Liver (tissue), 9 donors: ENCODE results near the gene WTIP. TPM values are rescaled to one million over a fixed set of nuclear protein-coding genes. Genes with fewer than 3 reads are reported as not detected.

Source experiments
- DNase-seq: peaks from one replicate; pipeline ENCODE4 v3.0.0-alpha.2; 2017; ENCODE audit warnings: low spot score
- H3K27ac ChIP-seq, 2 donors: one replicate each; pipeline ENCODE4 v1.7.0; 2013; ENCODE audit warnings: inconsistent platforms in 2 of 2, low read length in 2 of 2, control low read depth in 1 of 2, low read depth in 1 of 2, mild to moderate bottlenecking in 1 of 2
- H3K27me3 ChIP-seq, 4 donors: one replicate each; pipeline versions ENCODE4 v1.6.1 to v1.7.0; 2013; ENCODE audit warnings: low read length in 3 of 4, inconsistent platforms in 1 of 4, mild to moderate bottlenecking in 1 of 4, moderate library complexity in 1 of 4; ENCODE audit not compliant: control insufficient read depth in 4 of 4, insufficient read depth in 4 of 4
- H3K36me3 ChIP-seq, 4 donors: one replicate each; pipeline versions ENCODE4 v1.6.1 to v1.7.0; 2013; ENCODE audit warnings: low read length in 3 of 4, mild to moderate bottlenecking in 3 of 4, low read depth in 1 of 4, moderate library complexity in 1 of 4; ENCODE audit not compliant: control insufficient read depth in 4 of 4, insufficient read depth in 3 of 4
- H3K4me1 ChIP-seq, 4 donors: one replicate each; pipeline versions ENCODE4 v1.6.1 to v1.7.0; 2013; ENCODE audit warnings: low read length in 3 of 4, mild to moderate bottlenecking in 3 of 4, moderate library complexity in 1 of 4; ENCODE audit not compliant: control insufficient read depth in 4 of 4, insufficient read depth in 4 of 4
- H3K4me3 ChIP-seq, 3 donors: one replicate each; pipeline versions ENCODE4 v1.6.1 to v1.7.0; 2013; ENCODE audit warnings: low read length in 3 of 3, control low read depth in 1 of 3, low read depth in 1 of 3, mild to moderate bottlenecking in 1 of 3
- H3K9ac ChIP-seq, 2 donors: one replicate each; pipeline ENCODE4 v1.7.0; 2013; ENCODE audit warnings: low read length in 2 of 2, mild to moderate bottlenecking in 2 of 2, moderate library complexity in 2 of 2, control low read depth in 1 of 2, low read depth in 1 of 2
- H3K9me3 ChIP-seq, 4 donors: one replicate each; pipeline versions ENCODE4 v1.6.1 to v1.7.0; 2013; ENCODE audit warnings: low read length in 3 of 4; ENCODE audit not compliant: control insufficient read depth in 4 of 4
- ATF3 ChIP-seq: IDR thresholded peaks from 2 replicates; pipeline ENCODE4 v1.6.1; 2016; ENCODE audit warnings: antibody characterized with exemption
- CTCF ChIP-seq: fragments of 150-350 bp; IDR thresholded peaks from 2 replicates; pipeline ENCODE4 v1.5.1; 2017; ENCODE audit warnings: improper control_type of control experiment, low read depth, low read length; ENCODE audit not compliant: missing input control
- EGR1 ChIP-seq, 2 donors: IDR thresholded peaks; 2 replicates each; pipeline ENCODE4 v1.6.1; 2016 to 2018; ENCODE audit warnings: antibody characterized with exemption in 2 of 2, low read depth in 2 of 2
- FOXA1 ChIP-seq: IDR thresholded peaks from 2 replicates; pipeline ENCODE4 v1.6.1; 2016; ENCODE audit warnings: antibody characterized with exemption
- FOXA2 ChIP-seq: IDR thresholded peaks from 2 replicates; pipeline ENCODE4 v1.6.1; 2016; ENCODE audit warnings: antibody characterized with exemption
- GABPA ChIP-seq, 2 donors: IDR thresholded peaks in 1 of 2; conservative IDR thresholded peaks in 1 of 2; 2 replicates each; pipeline ENCODE4 v1.6.1; 2016; ENCODE audit warnings: antibody characterized with exemption in 2 of 2, mild to moderate bottlenecking in 1 of 2, moderate library complexity in 1 of 2
- HNF4A ChIP-seq, 2 donors: conservative IDR thresholded peaks; 2 replicates each; pipeline ENCODE4 v1.6.1; 2016; ENCODE audit warnings: antibody characterized with exemption in 2 of 2, mild to moderate bottlenecking in 2 of 2
- HNF4G ChIP-seq: IDR thresholded peaks from 2 replicates; pipeline ENCODE4 v1.6.1; 2016; ENCODE audit warnings: antibody characterized with exemption
- JUND ChIP-seq, 2 donors: IDR thresholded peaks; 2 replicates each; pipeline ENCODE4 v1.6.1; 2016; ENCODE audit warnings: antibody characterized with exemption in 2 of 2
- MAX ChIP-seq: IDR thresholded peaks from 2 replicates; pipeline ENCODE4 v1.6.1; 2016; ENCODE audit warnings: antibody characterized with exemption
- NR2F2 ChIP-seq: IDR thresholded peaks from 2 replicates; pipeline ENCODE4 v1.6.1; 2016; ENCODE audit warnings: antibody characterized with exemption
- RAD21 ChIP-seq, 2 donors: IDR thresholded peaks; 2 replicates each; pipeline ENCODE4 v1.6.1; 2016; ENCODE audit warnings: antibody characterized with exemption in 2 of 2, mild to moderate bottlenecking in 2 of 2
- REST ChIP-seq: IDR thresholded peaks from 2 replicates; pipeline ENCODE4 v1.6.1; 2016; ENCODE audit warnings: antibody characterized with exemption, mild to moderate bottlenecking
- RXRA ChIP-seq, 2 donors: IDR thresholded peaks; 2 replicates each; pipeline ENCODE4 v1.6.1; 2017 to 2018; ENCODE audit warnings: antibody characterized with exemption in 2 of 2, mild to moderate bottlenecking in 1 of 2
- SP1 ChIP-seq: IDR thresholded peaks from 2 replicates; pipeline ENCODE4 v1.6.1; 2018; ENCODE audit warnings: antibody characterized with exemption, mild to moderate bottlenecking
- TAF1 ChIP-seq: conservative IDR thresholded peaks from 2 replicates; pipeline ENCODE4 v1.6.1; 2016; ENCODE audit warnings: antibody characterized with exemption, mild to moderate bottlenecking
- YY1 ChIP-seq: IDR thresholded peaks from 2 replicates; pipeline ENCODE4 v1.6.1; 2016; ENCODE audit warnings: antibody characterized with exemption, mild to moderate bottlenecking
- ZBTB33 ChIP-seq: IDR thresholded peaks from 2 replicates; pipeline ENCODE4 v1.6.1; 2016; ENCODE audit warnings: antibody characterized with exemption
- WGBS: extraction: QIAGEN DNeasy Blood & Tissue Kit; methylation state at CpG from one replicate; pipeline ENCODE4 v1.1.7; 2013; 5-methylcytosine and 5-hydroxymethylcytosine counted together
- polyA plus RNA-seq, 2 donors: library from polyadenylated mRNA; stranded (reverse) in 1 of 2; unstranded in 1 of 2; fragments of 200-250 nt in 1 of 2; fragments of >200 nt in 1 of 2; fragmentation: Nextera tagmentation in 1 of 2; extraction: Ambion mirVana in 1 of 2; gene quantifications; one replicate each; pipeline versions ENCODE4 v1.2.1 to v1.2.3, GENCODE V29; 2013 to 2015
- total RNA-seq, 2 donors: library from RNA; depleted of rRNA; stranded (reverse); fragments of >200 nt; gene quantifications; one replicate each; pipeline ENCODE4 v1.2.3, GENCODE V29; 2014
- donor health status: healthy.
- donor health status: healthy.
- donor health status: healthy.
- donor health status: healthy.
- donor health status: healthy.

The WTIP gene
- total and polyA plus RNA-seq, 4 donors: 0.08 to 2.7 (median 1.6) TPM

- 63% methylated on average over 2 of the region's 2 CpGs for WGBS
- H3K4me1 ChIP-seq: no peaks in the 10 kb centered on the region
- H3K27me3 ChIP-seq: no peaks in the 10 kb centered on the region
- no peak overlapping the region for H3K4me3 ChIP-seq
- no peak for DNase-seq
- no peak overlapping the region for H3K9ac ChIP-seq
- TF ChIP-seq ZBTB33: no peak
- TF ChIP-seq RXRA (IDR thresholded peaks at IDR 0.05): no peak
- no peak for TF ChIP-seq TAF1
- no peak for TF ChIP-seq NR2F2
- no peak for TF ChIP-seq HNF4A (conservative IDR thresholded peaks at IDR 0.05)
- TF ChIP-seq EGR1 (IDR thresholded peaks at IDR 0.05; ENCODE audit: low read depth in 2 of 2): no peak
- TF ChIP-seq CTCF: no peak
- TF ChIP-seq RAD21 (IDR thresholded peaks at IDR 0.05): no peak
- no peak for TF ChIP-seq JUND (IDR thresholded peaks at IDR 0.05)
- no peak for TF ChIP-seq FOXA1
- peaks cover 2 to 23% (median 10%) of the 10 kb centered on the region in 4 donors for H3K9me3 ChIP-seq
- H3K36me3 ChIP-seq: no peaks in the 10 kb centered on the region
- H3K27ac ChIP-seq: no peak overlapping the region
Observed at GRCh38 chr19:34549833-34550232, 68.3 kb downstream of the WTIP start.

GRCh38 chr19:34555447-34555846 lies 73.9 kb downstream of the WTIP start:
- H3K9ac ChIP-seq: no peak overlapping the region
- no peak overlapping the region for H3K4me3 ChIP-seq
- no peaks in the 10 kb centered on the region for H3K27me3 ChIP-seq
- H3K27ac ChIP-seq: no peak overlapping the region
- 61% methylated on average over 6 of the region's 6 CpGs for WGBS
- H3K36me3 ChIP-seq: no peaks in the 10 kb centered on the region
- TF ChIP-seq FOXA1: no peak
- TF ChIP-seq REST: no peak
- no peak for TF ChIP-seq ATF3
- TF ChIP-seq RXRA (IDR thresholded peaks at IDR 0.05): no peak
- TF ChIP-seq NR2F2: no peak
- no peak for TF ChIP-seq JUND (IDR thresholded peaks at IDR 0.05)
- TF ChIP-seq EGR1 (IDR thresholded peaks at IDR 0.05; ENCODE audit: low read depth in 2 of 2): no peak
- no peak for TF ChIP-seq ZBTB33
- TF ChIP-seq FOXA2: no peak
- no peak for TF ChIP-seq CTCF
- TF ChIP-seq YY1: no peak
- TF ChIP-seq SP1: no peak
- no peak for TF ChIP-seq HNF4G
- TF ChIP-seq TAF1: no peak
- no peak for TF ChIP-seq MAX
- no peak for TF ChIP-seq GABPA (IDR thresholded peaks at IDR 0.05 in 1 of 2, conservative IDR thresholded peaks at IDR 0.05 in 1 of 2)
- no peaks in the 10 kb centered on the region for H3K4me1 ChIP-seq
- no peak for DNase-seq
- peaks cover 0 to 4% (median 2%) of the 10 kb centered on the region in 4 donors for H3K9me3 ChIP-seq
